ENCODE data around the gene GBF1.

The GBF1 gene

DNA sequence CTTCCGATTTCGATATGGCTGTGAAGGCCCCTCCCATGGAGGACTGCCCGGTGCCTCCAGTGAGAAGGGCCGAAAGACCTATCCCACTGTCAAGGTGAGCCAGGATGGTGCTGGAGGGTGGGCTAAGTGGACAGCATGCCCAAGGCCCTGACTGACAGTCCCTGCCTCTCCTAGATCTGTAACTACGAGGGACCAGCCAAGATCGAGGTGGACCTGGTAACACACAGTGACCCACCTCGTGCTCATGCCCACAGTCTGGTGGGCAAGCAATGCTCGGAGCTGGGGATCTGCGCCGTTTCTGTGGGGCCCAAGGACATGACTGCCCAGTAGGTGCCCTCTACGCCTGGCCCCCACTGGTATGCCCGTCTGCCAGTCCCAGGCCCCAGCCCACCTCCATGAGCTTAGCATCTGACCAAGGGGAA is 151.4 kb downstream of the GBF1 start:
- no peak for DNase-seq

DNA sequence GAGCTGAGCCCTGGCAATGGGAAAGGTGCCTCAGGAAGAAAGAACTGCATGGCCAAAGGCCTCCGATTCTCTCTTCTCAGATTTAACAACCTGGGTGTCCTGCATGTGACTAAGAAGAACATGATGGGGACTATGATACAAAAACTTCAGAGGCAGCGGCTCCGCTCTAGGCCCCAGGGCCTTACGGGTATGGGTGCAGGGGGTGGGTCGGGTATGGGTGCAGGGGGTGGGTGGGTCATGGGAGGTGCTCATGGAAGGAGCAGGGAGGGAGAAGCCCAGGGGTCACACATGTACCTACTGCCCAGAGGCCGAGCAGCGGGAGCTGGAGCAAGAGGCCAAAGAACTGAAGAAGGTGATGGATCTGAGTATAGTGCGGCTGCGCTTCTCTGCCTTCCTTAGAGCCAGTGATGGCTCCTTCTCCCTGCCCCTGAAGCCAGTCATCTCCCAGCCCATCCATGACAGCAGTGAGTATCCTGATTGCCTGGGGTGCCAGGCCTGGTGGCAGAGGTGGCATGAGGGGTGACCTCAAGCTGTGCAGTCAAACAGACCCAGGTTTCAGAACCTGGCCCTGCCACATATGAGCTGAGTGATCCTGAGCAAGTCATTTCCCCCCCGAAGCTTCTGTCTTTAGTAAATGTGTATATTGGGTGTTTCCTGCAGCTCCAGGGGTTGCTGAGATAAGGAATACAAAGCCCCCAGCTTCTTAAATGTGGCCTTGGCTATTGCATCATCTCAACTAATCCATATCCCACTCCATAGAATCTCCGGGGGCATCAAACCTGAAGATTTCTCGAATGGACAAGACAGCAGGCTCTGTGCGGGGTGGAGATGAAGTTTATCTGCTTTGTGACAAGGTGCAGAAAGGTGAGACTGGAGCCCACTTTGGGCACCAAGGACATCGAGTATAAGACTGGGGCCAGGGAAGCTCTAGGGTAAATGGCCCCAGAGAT is 152.2 kb downstream of the GBF1 start:
- DNase-seq: no peak

- no peak for DNase-seq
These were observed 153.1 kb downstream of the GBF1 start for GRCh38 chr10:102398172-102399020.

GRCh38 chr10:102399217-102400021 is 154.1 kb downstream of the GBF1 start:
- peak; percentile 89 for DNase-seq

DNA sequence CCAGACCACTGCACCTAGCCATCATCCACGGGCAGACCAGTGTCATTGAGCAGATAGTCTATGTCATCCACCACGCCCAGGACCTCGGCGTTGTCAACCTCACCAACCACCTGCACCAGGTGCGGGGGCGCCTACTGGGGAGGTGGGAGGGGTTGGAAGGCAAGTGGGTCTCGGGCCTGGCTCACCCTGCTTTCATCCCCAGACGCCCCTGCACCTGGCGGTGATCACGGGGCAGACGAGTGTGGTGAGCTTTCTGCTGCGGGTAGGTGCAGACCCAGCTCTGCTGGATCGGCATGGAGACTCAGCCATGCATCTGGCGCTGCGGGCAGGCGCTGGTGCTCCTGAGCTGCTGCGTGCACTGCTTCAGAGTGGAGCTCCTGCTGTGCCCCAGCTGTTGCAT is 154.7 kb downstream of the GBF1 start:
- no peak for DNase-seq

- DNase-seq: no peak
These were observed 155.4 kb downstream of the GBF1 start for GRCh38 chr10:102400598-102401341.

- DNase-seq: no peak
These were observed 156.0 kb downstream of the GBF1 start for GRCh38 chr10:102401342-102401654.

DNA sequence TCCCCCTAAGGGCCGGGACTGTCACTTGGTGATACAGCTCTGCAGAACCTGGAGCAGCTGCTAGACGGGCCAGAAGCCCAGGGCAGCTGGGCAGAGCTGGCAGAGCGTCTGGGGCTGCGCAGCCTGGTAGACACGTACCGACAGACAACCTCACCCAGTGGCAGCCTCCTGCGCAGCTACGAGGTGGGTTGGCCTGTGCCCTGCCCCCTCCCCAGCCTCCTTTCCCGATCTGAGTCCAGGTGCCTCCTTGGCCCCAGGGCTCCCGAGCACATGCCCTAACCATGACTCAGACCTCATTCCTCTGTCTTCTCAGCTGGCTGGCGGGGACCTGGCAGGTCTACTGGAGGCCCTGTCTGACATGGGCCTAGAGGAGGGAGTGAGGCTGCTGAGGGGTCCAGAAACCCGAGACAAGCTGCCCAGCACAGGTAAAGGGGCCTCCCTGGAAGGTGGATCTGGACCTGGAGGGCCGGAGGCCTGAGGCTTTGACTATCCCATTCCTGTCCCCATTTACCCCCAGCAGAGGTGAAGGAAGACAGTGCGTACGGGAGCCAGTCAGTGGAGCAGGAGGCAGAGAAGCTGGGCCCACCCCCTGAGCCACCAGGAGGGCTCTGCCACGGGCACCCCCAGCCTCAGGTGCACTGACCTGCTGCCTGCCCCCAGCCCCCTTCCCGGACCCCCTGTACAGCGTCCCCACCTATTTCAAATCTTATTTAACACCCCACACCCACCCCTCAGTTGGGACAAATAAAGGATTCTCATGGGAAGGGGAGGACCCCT is 156.6 kb downstream of the GBF1 start:
- DNase-seq: no peak

DNA sequence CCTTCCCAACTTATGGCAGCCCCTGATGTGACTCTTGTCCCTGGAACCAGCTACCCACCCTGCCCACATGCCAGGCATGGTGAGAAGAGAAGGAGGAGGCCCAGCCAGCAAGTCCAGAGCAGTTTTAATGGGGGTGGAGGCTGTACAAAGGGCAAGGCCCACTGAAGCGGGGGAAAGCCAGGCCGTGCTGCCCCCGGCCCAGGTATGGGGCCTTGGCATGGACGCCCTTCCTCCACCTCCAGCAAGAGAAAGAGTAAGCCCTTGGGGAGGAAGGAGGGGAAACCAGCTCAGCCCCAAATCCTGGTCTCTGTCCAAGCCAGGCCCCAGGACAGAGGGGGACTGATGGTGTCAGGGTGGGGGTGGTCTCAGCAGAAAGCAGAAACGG is 157.2 kb downstream of the GBF1 start:
- no peak for DNase-seq

DNA sequence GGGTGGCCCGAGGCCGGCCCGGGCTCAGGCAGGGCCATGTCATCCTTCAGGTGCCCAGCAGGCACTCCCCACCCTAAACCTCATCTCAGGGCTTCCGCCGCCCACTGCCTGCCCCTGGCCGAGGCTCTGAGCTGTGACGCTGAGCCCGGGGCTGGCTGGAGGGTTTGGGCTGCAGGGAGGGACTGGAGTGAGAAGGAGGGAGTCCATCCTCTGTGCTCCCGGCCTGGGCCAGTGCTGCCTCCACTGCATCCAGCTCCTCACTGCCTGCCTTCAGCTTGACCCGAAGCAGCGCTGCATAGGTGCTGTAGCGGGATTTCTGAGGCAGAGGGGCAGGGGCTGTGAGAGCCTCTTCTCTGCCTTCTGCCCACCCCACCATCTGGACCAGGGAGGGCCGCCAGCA is 157.8 kb downstream of the GBF1 start:
- no peak for DNase-seq

- DNase-seq: no peak
These were observed 159.2 kb downstream of the GBF1 start for GRCh38 chr10:102404361-102405107.

GRCh38 chr10:102405108-102405571 is 159.8 kb downstream of the GBF1 start:
- DNase-seq: no peak

- DNase-seq: no peak
These were observed 160.3 kb downstream of the GBF1 start for GRCh38 chr10:102405632-102406031.

GRCh38 chr10:102406815-102407214 is 161.5 kb downstream of the GBF1 start:
- DNase-seq: no peak

DNA sequence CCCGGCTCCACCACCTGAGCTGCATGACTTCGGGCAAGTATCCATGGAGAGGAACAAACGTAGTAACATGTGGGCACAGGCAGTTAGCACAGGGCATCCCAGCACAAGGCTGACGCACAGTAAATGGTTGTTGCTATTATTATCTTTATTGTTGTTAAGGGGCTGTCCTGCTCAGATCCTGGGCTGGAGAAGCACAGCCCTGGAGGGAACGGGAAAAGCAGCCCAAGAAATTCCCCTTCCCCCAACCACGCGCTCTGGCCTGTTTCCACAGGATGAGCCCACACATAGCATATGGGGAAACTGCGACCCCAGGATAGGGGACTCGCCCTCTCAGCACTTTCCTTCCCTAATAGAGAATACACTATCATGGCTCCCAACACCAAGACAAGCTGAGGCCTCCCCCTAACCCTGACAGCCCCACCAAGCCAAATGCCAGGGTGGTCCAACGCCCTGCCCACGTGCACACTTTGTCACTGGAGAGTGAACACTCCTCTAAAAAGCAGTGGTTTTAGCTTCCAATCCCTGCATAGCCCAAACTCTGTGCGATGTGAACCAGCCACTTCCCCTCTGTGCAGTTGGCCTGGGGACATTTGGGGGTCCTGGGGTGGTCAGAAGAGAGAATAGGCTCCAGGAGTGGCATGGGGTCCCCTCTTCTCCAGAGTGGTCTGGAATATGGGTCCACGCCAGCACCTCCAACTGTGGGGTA is 162.2 kb downstream of the GBF1 start:
- DNase-seq: no peak

GRCh38 chr10:102408131-102408727 is 162.9 kb downstream of the GBF1 start:
- no peak for DNase-seq

DNA sequence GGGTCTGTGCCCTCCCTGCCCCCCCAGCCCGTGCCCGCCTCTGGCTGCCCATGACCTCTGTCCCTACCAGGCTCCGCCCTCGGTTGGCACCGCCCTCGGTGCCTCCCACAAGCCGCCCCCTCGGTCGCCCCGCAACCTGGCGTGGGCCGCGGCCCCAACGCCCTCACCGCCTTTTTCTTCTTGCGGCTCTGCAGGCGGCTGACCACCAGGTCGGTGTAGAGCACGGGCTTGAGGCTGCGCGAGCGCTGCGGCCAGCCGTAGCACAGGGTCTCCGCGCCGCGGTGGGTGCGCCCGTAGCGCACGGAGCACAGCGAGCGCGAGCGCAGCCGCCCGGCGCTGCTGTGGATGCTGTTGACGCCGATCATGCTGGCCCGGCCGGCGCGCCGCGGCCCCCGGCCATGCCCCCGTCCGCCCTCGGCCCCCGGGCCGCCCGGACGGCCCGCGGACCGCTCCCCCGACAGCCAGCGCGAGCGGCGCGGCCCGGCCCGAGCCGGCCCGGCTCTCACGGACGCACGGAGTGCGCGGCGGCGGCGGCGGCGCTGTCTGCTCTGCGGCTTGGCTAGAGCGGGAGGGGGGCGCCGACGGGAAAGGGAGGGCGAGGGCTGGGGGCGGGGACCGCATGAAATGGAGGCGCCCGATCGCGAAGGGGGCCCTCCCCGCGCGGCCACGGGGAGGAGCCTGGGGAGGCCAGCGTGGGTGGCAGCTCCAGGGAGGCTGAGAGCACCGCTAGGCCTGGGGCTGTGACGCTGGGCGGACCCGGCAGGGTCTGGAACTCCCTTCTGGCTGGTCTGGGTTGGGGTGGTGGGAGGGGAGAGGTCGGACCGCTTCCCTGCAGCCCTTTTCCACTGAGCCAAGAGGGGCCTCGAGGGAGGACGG is 163.6 kb downstream of the GBF1 start:
- no peak for DNase-seq

DNA sequence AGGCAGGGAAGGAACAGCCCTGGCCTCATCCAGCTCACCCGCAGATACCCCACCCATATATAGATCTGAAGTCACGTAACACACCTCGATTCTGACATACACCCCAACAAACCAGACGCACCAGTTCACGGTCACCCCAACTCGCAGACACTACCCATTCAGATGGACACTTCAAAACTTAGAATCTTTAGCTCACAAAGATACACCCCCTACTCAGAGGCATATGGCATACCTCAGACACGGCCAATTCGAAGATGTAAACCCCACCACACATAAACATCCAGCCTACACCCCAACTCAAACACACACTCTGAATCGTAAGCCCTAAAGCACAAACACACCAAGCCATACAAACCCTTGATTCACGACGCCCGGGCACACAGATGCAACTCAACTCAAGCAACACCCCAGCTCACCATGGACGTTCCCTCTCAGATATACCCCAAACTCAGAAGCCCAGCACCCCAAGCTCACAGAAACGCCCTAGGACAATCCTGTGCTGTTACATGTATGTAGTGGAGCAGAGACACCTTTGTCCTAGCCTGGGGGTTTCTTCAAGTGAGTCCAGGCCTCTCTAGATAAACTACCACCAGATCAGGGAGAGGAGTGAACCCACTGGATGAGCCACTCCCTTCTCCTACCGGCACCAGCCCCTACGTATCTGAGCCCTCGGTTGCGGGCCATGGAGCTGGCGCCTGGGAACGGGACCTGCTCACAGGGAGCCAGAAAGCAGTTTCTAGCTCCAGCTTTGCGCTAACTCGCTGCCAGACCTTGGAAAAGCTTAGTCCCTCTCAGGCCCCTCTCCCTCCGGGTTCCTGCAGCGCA is 164.5 kb downstream of the GBF1 start:
- no peak for DNase-seq
